ENCODE data around the gene KCNJ10. TPM values are rescaled to one million over a fixed set of nuclear protein-coding genes. Genes with fewer than 3 reads are reported as not detected.

KCNJ10 gene
- total RNA-seq, 1 experiment from 2014 or later: 1.4 TPM

GRCh38 chr1:160086456-160086892 is 16.5 kb upstream of the KCNJ10 start (continued):
- no peak for TF ChIP-seq FOXP4 (CRISPR knock-in tag; IDR thresholded peaks at IDR 0.05)
- no peak for TF ChIP-seq USF2 (CRISPR knock-in tag; IDR thresholded peaks at IDR 0.05)
- TF ChIP-seq AFF4 (CRISPR knock-in tag; IDR thresholded peaks at IDR 0.05; ENCODE audit: borderline replicate concordance): no peak
- no peak for TF ChIP-seq ERG (CRISPR knock-in tag; IDR thresholded peaks at IDR 0.05)
- TF ChIP-seq SOX15 (CRISPR knock-in tag; IDR thresholded peaks at IDR 0.05): no peak
- TF ChIP-seq ESRRA (CRISPR knock-in tag; IDR thresholded peaks at IDR 0.05; ENCODE audit: borderline replicate concordance): no peak
- TF ChIP-seq STAT6 (CRISPR knock-in tag; conservative IDR thresholded peaks at IDR 0.05; ENCODE audit: low read depth): no peak
- no peak for TF ChIP-seq SP1 (CRISPR knock-in tag; conservative IDR thresholded peaks at IDR 0.05)
- TF ChIP-seq IRF1 (CRISPR knock-in tag; IDR thresholded peaks at IDR 0.05): no peak
- TF ChIP-seq GABPB1 (CRISPR knock-in tag; IDR thresholded peaks at IDR 0.05): no peak
- no peak for TF ChIP-seq CTCF (IDR thresholded peaks at IDR 0.05)
- TF ChIP-seq EMX1 (CRISPR knock-in tag; IDR thresholded peaks at IDR 0.05): no peak
- no peak for TF ChIP-seq ZNF416 (CRISPR knock-in tag; IDR thresholded peaks at IDR 0.05)
- no peak for TF ChIP-seq CBFB (CRISPR knock-in tag; IDR thresholded peaks at IDR 0.05; ENCODE audit: low read depth)

All from WTC11 (cell line).